T-cell (primary cell): ENCODE data around the gene SKIL. TPM values are rescaled to one million over a fixed set of nuclear protein-coding genes. Genes with fewer than 3 reads are reported as not detected.

ENCODE experiments used
- ATAC-seq, 4 experiments: fragments of 200-7000 bp in 3 of 4; fragments of 150-1000 bp in 1 of 4; cut with Tn5 transposase; replicated peaks in 1 of 4; 1 replicate in 3 of 4; 2 replicates in 1 of 4; pipeline ENCODE4 v1.10.0; 2021; ENCODE audit warnings: moderate library complexity in 3 of 4, mild to moderate bottlenecking in 2 of 4, moderate number of reproducible peaks in 1 of 4
- CTCF ChIA-PET, 2 donors: fragments of 300-600 bp; sonication (Branson Sonifier 250); formaldehyde crosslinking; loops; one replicate each; lab custom pipeline; 2022; ENCODE audit warnings: antibody characterized with exemption in 2 of 2; lab: Charles Lee
- POLR2A ChIA-PET, 2 donors: fragments of 300-600 bp; sonication (Branson Sonifier 250); formaldehyde crosslinking; loops; one replicate each; lab custom pipeline; 2022; ENCODE audit warnings: antibody characterized with exemption in 2 of 2; lab: Charles Lee
- DNase-seq, 35 experiments: peaks; one replicate each; pipeline versions ENCODE4 v3.0.0 to v3.0.0-alpha.2; 2013 to 2023
- H3K27ac ChIP-seq: one replicate; pipeline ENCODE4 v1.5.1; 2013; ENCODE audit warnings: low read length
- H3K27me3 ChIP-seq, 2 experiments: replicated peaks in 1 of 2; 1 replicate in 1 of 2; 2 replicates in 1 of 2; pipeline versions ENCODE4 v1.6.1 to v1.7.0; 2013; ENCODE audit warnings: low read length in 1 of 2, mixed read lengths in 1 of 2; ENCODE audit not compliant: control insufficient read depth in 2 of 2, insufficient read depth in 2 of 2; ENCODE audit errors: extremely low read depth in 1 of 2
- H3K36me3 ChIP-seq, 2 donors: 1 replicate in 1 of 2; 2 replicates in 1 of 2; pipeline versions ENCODE4 v1.6.1 to v1.7.0; 2013; ENCODE audit warnings: low read length in 1 of 2; ENCODE audit not compliant: control insufficient read depth in 2 of 2, insufficient read depth in 1 of 2; ENCODE audit errors: extremely low read depth in 1 of 2
- H3K4me1 ChIP-seq, 2 experiments: 1 replicate in 1 of 2; 2 replicates in 1 of 2; pipeline versions ENCODE4 v1.6.1 to v1.7.0; 2013; ENCODE audit warnings: low read length in 2 of 2, mixed read lengths in 1 of 2; ENCODE audit not compliant: insufficient read depth in 2 of 2, control insufficient read depth in 1 of 2; ENCODE audit errors: extremely low read depth in 1 of 2
- H3K4me3 ChIP-seq, 2 donors: 1 replicate in 1 of 2; 2 replicates in 1 of 2; pipeline versions ENCODE4 v1.5.1 to v1.7.0; 2013; ENCODE audit warnings: mild to moderate bottlenecking in 2 of 2, low read length in 1 of 2, moderate library complexity in 1 of 2; ENCODE audit not compliant: control insufficient read depth in 1 of 2; ENCODE audit errors: extremely low read depth in 1 of 2
- H3K9me3 ChIP-seq: 2 replicates; pipeline ENCODE4 v1.7.0; 2013
- H3K27ac Mint-ChIP-seq, 2 donors: one replicate each; pipeline ENCODE4 v1.8.0; 2020 to 2021; ENCODE audit warnings: mild to moderate bottlenecking in 2 of 2, mixed read lengths in 2 of 2
- H3K27me3 Mint-ChIP-seq, 2 donors: one replicate each; pipeline ENCODE4 v1.8.0; 2021 to 2022; ENCODE audit warnings: mixed read lengths in 2 of 2
- H3K36me3 Mint-ChIP-seq: one replicate; pipeline ENCODE4 v1.8.0; 2021; ENCODE audit warnings: mixed read lengths
- H3K4me1 Mint-ChIP-seq, 3 donors: one replicate each; pipeline ENCODE4 v1.8.0; 2020 to 2022; ENCODE audit warnings: mixed read lengths in 3 of 3, mild to moderate bottlenecking in 1 of 3
- H3K4me3 Mint-ChIP-seq, 3 donors: one replicate each; pipeline ENCODE4 v1.8.0; 2020 to 2022; ENCODE audit warnings: mild to moderate bottlenecking in 3 of 3, mixed read lengths in 3 of 3, moderate library complexity in 3 of 3
- H3K9me3 Mint-ChIP-seq, 3 donors: one replicate each; pipeline ENCODE4 v1.8.0; 2020 to 2022; ENCODE audit warnings: mixed read lengths in 3 of 3
- WGBS: methylation state at CpG from one replicate; pipeline ENCODE4 v1.1.5; 2013; ENCODE audit warnings: missing lambda C conversion rate; ENCODE audit not compliant: insufficient coverage; 5-methylcytosine and 5-hydroxymethylcytosine counted together
- total RNA-seq, 35 experiments: library from RNA in 6 of 35; stranded (reverse) in 6 of 35; fragments of 120-200 nt in 1 of 35; gene quantifications; one replicate each; pipeline versions ENCODE4 v1.2.1 to v1.2.4 and lab custom pipeline; 2013 to 2026

Gene SKIL
- total RNA-seq, 5 donors from 2014 or later (not counting 1 experiment from before 2014, with no cell fraction given) = 69.1 to 97.7 (median 78.5) TPM

DNA sequence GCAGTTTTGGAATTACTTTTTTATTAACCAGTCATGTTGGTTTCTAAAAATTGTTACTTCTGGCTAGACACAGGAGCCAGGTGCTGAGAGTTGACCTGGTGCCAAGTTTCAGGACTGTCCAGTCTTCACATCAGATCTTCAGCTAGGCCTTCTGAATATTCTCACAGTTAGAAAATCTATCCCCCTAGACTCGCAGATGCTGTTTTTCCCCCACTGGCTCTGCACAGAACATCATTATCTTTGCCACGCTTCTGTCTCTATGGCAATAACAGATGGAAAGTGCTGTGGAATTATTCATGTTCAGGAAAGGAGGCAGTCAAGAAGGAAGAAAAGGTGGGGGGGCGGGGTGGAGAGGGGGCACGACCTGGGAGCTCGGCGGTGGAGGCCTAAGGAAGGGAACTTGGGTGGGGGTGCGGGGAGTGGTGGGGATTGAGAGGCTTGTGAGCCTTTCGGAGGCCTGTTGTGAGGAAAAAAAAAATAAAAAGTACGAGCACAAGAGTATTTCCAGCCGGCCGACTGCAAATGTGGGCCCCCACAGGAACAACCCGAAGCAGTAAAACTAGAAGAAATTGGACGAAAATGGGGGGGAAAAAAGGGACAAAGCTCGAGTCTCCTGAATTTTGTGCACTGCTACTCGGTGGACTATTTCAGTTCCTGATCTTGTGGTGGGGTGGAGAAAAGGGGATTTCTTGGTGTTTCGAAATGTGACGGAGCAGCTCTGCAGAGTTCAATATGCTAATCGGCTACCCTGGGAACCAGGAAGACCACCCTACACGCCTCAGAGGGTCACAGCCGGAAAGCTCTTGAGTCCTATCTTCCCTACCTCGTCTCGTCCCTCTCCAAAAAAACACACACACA lies 1.5 kb upstream of the SKIL start:
- H3K27me3 ChIP-seq = no peaks in the 10 kb centered on the region
- Mint-ChIP-seq H3K4me3 (peak overlapping the region; percentile 69 to 80 (median 71)), H3K36me3 (peaks cover 17% of the 10 kb centered on the region), H3K4me1 (peaks cover 37 to 60% (median 43%) of the 10 kb centered on the region in 3 donors), H3K27ac (peak overlapping the region; percentile 87 to 91), H3K27me3 (no peaks in the 10 kb centered on the region), H3K9me3 (peaks cover 0 to 2% (median 0%) of the 10 kb centered on the region in 3 donors)
- 74% methylated on average over 13 of the region's 22 CpGs for WGBS
- ChIA-PET CTCF (interaction anchor here (0.7 to 2.2 kb wide), 10 partner anchors 10 to 583 kb away, joined by 3 to 6 read pairs (median 4); partner anchors contain the start of gene MYNN (in 1 of the 2)), POLR2A (interaction anchor here in 1 of 2 donors (0.5 to 2.4 kb wide), 8 partner anchors 8 to 514 kb away, joined by 3 to 20 read pairs (median 4); partner anchors contain the start of genes PHC3, PRKCI and RPL22L1)
- H3K4me3 ChIP-seq = peak overlapping the region; percentile 45 to 66
- DNase-seq = peak in 12 of 35 experiments; percentile 1 to 69 (median 13)
- peak overlapping the region; percentile 78 for H3K27ac ChIP-seq
- H3K9me3 ChIP-seq = peaks cover under 1% of the 10 kb centered on the region
- peaks cover 11 to 21% of the 10 kb centered on the region in 2 experiments for H3K4me1 ChIP-seq
- ATAC-seq = peak in 1 of 4 experiments; percentile 12
- H3K36me3 ChIP-seq = peaks cover 0 to 2% of the 10 kb centered on the region in 2 donors

DNA sequence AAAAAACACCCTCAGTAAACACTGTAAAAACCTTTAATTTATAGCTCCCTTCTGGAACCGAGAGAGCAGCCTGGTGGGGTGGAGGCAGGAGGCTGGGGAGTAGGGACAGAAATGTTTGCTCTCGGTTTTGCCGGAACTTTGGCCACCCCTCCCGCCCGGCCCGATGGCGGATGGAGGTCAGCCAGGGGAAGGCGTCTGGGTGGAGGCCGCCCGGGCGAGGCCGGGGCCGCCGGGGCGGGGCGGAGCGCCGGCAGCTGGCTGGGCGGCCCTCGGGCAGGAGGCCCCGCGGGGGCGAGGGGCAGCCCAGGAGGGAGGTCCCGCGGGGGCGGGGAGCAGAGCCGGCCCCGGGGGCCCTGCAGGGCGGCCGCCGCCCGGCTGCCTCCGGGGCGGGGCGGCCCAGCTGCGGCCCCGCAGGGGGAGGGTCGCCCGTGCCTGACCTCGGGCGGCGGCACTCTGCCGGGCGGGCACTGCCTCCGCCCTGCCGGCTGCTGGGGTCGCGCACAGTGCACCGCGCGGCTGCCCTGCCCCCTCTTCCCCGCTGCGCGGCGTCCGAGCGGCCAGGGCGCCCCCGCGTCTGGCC lies 829 bp upstream of the SKIL start:
- H3K4me1 ChIP-seq = peaks cover 11 to 21% of the 10 kb centered on the region in 2 experiments
- under 1% methylated on average over 41 of the region's 60 CpGs for WGBS
- H3K4me3 ChIP-seq = peak overlapping the region; percentile 45 to 66
- peak overlapping the region; percentile 78 for H3K27ac ChIP-seq
- CTCF ChIA-PET = interaction anchor here (0.7 to 2.2 kb wide), 10 partner anchors 9 to 584 kb away, joined by 3 to 6 read pairs (median 4); partner anchors contain the start of gene MYNN (in 1 of the 2)
- Mint-ChIP-seq H3K4me1 (peaks cover 42 to 66% (median 48%) of the 10 kb centered on the region in 3 donors), H3K9me3 (peaks cover 0 to 3% (median 2%) of the 10 kb centered on the region in 3 donors), H3K4me3 (peak overlapping the region; percentile 69 to 80 (median 71)), H3K27ac (peak overlapping the region; percentile 87 to 91), H3K27me3 (no peaks in the 10 kb centered on the region), H3K36me3 (peaks cover 24% of the 10 kb centered on the region)
- peaks cover 7% of the 10 kb centered on the region for H3K9me3 ChIP-seq
- H3K36me3 ChIP-seq = peaks cover 2 to 3% of the 10 kb centered on the region in 2 donors
- peak in 3 of 4 experiments; percentile 35 to 46 (median 36) for ATAC-seq
- DNase-seq = peak in 25 of 35 experiments; percentile 12 to 70 (median 26)
- H3K27me3 ChIP-seq = no peaks in the 10 kb centered on the region
- POLR2A ChIA-PET = interaction anchor here (0.6 to 2.4 kb wide), 14 partner anchors 17 to 585 kb away, joined by 3 to 20 read pairs (median 4); partner anchors contain the start of genes PHC3 (in 1 of the 2), PRKCI (in 1 of the 2) and RPL22L1 (in 1 of the 2)

DNA sequence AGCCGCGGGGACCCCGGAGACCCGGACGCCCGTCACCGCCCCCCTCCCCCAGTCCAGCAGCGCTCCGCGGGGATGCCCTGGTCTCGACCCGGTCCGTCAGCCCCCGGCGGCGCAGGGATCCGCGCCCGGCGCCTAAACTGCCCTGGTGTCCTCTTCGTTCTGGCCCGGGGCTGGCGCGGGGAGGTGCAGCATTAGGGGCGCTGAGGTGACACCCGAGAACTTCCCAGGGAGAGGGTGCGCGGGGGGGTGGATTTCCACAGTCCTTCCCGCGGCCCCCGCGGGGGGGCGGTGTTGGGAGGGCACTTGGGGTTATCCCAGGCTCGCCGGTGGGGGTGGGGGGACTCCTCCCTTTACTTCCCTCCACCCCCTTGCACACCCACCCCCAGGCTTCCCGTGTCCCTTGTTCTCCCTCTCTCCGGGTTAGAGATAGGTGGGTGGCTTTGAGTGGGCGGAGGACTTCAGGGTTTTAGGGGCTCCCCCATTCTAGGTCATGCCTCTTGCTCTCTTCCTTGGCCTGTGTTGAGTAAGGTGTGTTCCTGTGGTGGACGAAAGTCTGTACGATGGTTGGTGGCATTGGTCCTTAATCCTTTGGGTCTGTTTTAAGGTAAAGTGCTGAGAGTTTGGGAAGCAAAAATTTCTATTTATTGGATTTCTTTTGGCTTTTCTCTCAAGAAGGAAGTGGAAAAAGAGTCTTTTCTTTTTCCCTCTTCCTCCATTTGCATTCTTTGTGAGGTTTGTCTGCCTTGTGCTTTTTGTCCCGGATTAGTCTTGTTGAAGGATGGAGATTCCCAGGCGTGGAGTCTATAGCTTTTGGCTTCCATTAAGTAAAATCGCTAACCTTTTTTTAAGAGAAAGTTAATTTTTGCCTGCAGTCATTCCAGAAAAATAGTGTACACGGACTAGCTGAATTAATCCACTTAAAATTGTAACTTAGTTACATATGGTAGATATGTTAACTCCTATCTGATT lies 811 bp downstream of the SKIL start:
- POLR2A ChIA-PET = interaction anchor here (0.5 to 2.4 kb wide), 11 partner anchors 8 to 1101 kb away, joined by 3 to 16 read pairs (median 5); partner anchors contain the start of gene RPL22L1 (in 1 of the 2)
- Histone ChIP-seq H3K9me3 (peaks cover 9% of the 10 kb centered on the region), H3K4me1 (peaks cover 7 to 24% of the 10 kb centered on the region in 2 experiments), H3K27me3 (no peaks in the 10 kb centered on the region), H3K36me3 (peaks cover 2 to 6% of the 10 kb centered on the region in 2 donors), H3K4me3 (peak overlapping the region; percentile 66 to 76), H3K27ac (peak overlapping the region; percentile 93)
- peaks cover 35% of the 10 kb centered on the region for H3K36me3 Mint-ChIP-seq
- peak; percentile 3 to 13 (median 6) for ATAC-seq
- peaks cover 0 to 5% (median 2%) of the 10 kb centered on the region in 3 donors for H3K9me3 Mint-ChIP-seq
- H3K27me3 Mint-ChIP-seq = no peaks in the 10 kb centered on the region
- WGBS = under 1% methylated on average over 24 of the region's 44 CpGs
- DNase-seq = peak; percentile 51 to 85 (median 66)
- CTCF ChIA-PET = interaction anchor here (0.5 to 2.2 kb wide), 5 partner anchors 11 to 172 kb away, joined by 3 to 9 read pairs (median 3); no protein-coding TSS in a partner anchor
- H3K4me3 Mint-ChIP-seq = peak overlapping the region; percentile 79 to 90 (median 89)
- peak overlapping the region; percentile 85 to 88 for H3K27ac Mint-ChIP-seq
- peaks cover 44 to 73% (median 54%) of the 10 kb centered on the region in 3 donors for H3K4me1 Mint-ChIP-seq

DNA sequence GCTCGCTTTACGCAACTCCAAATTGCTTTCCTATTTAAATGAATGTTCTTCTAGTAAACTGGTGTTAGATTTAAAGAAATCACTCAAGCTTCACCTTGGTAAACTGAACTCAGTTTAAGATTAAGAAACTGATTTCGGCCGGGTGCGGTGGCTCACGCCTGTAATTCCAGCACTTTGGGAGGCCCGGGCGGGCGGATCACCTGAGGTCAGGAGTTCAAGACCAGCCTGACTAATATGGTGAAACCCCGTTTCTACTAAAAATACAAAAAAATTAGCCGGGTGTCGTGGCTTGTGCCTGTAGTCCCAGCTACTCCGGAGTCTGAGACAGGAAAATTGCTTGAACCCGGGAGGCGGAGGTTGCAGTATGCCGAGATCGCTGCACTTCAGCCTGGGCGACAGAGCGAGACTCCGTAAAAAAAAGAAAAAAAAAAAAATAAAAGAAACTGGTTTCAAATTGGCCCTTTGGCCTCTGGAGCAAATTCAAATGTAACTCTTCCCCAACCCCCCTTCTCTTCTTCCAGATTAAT lies 1.7 kb downstream of the SKIL start:
- no peaks in the 10 kb centered on the region for H3K27me3 ChIP-seq
- CTCF ChIA-PET = interaction anchor here in 1 of 2 donors (0.7 kb wide), 1 partner anchor 126 kb away, joined by 3 read pairs; no protein-coding TSS in a partner anchor
- H3K27me3 Mint-ChIP-seq = no peaks in the 10 kb centered on the region
- peaks cover 43 to 71% (median 55%) of the 10 kb centered on the region in 3 donors for H3K4me1 Mint-ChIP-seq
- peaks cover 7 to 28% of the 10 kb centered on the region in 2 experiments for H3K4me1 ChIP-seq
- ATAC-seq (no peak), DNase-seq (no peak)
- POLR2A ChIA-PET = interaction anchor here (0.8 to 2.2 kb wide), 2 partner anchors 26 to 83 kb away, joined by 4 to 7 read pairs; no protein-coding TSS in a partner anchor
- peaks cover 2 to 6% of the 10 kb centered on the region in 2 donors for H3K36me3 ChIP-seq
- no peak overlapping the region for H3K27ac ChIP-seq
- H3K9me3 ChIP-seq = peaks cover 9% of the 10 kb centered on the region
- H3K36me3 Mint-ChIP-seq = peaks cover 42% of the 10 kb centered on the region
- over 99% methylated on average over 14 of the region's 20 CpGs for WGBS
- H3K9me3 Mint-ChIP-seq = peaks cover 0 to 5% (median 2%) of the 10 kb centered on the region in 3 donors
- H3K27ac Mint-ChIP-seq = peak overlapping the region; percentile 85 to 88
- H3K4me3 Mint-ChIP-seq = peak overlapping the region; percentile 79 to 90 (median 89)
- no peak overlapping the region for H3K4me3 ChIP-seq

DNA sequence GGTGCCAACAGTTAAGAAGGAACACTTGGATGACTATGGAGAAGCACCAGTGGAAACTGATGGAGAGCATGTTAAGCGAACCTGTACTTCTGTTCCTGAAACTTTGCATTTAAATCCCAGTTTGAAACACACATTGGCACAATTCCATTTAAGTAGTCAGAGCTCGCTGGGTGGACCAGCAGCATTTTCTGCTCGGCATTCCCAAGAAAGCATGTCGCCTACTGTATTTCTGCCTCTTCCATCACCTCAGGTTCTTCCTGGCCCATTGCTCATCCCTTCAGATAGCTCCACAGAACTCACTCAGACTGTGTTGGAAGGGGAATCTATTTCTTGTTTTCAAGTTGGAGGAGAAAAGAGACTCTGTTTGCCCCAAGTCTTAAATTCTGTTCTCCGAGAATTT lies 3.0 kb downstream of the SKIL start:
- no peak overlapping the region for H3K4me3 ChIP-seq
- H3K27me3 ChIP-seq = no peaks in the 10 kb centered on the region
- Mint-ChIP-seq H3K27me3 (no peaks in the 10 kb centered on the region), H3K27ac (no peak overlapping the region), H3K36me3 (peaks cover 50% of the 10 kb centered on the region), H3K4me3 (peak overlapping the region in 2 of 3 donors; percentile 9 to 16), H3K4me1 (peaks cover 47 to 69% (median 60%) of the 10 kb centered on the region in 3 donors), H3K9me3 (peaks cover 0 to 5% (median 5%) of the 10 kb centered on the region in 3 donors)
- ATAC-seq = no peak
- ChIA-PET POLR2A (no interaction called here), CTCF (interaction anchor here (0.7 to 1.6 kb wide), 3 partner anchors 8 to 53 kb away, joined by 4 to 7 read pairs (median 5); no protein-coding TSS in a partner anchor)
- WGBS = 89% methylated on average over 1 of the region's 5 CpGs
- H3K36me3 ChIP-seq = peaks cover 2 to 6% of the 10 kb centered on the region in 2 donors
- peaks cover 7 to 28% of the 10 kb centered on the region in 2 experiments for H3K4me1 ChIP-seq
- peak in 1 of 35 experiments; percentile 8 for DNase-seq
- peaks cover 15% of the 10 kb centered on the region for H3K9me3 ChIP-seq
- H3K27ac ChIP-seq = no peak overlapping the region
